HEK293 (cell line): ENCODE data around the gene AFF3.

Experiments used
- CTCF ChIA-PET: fragments of 350-600 bp; formaldehyde crosslinking; extraction: SDS; loops from one replicate; lab custom pipeline; 2021; ENCODE audit warnings: antibody characterized with exemption; lab: Yijun Ruan, JAX
- POLR2A ChIA-PET: fragments of 300-600 bp; formaldehyde crosslinking; extraction: SDS; loops from one replicate; lab custom pipeline; 2020; ENCODE audit warnings: antibody characterized with exemption, inconsistent platforms; lab: Yijun Ruan, JAX
- H3K27ac ChIP-seq: fragments of 200-500 bp; sonication (Bioruptor generic); 2 replicates; pipeline ENCODE4 v1.5.1; 2014; ENCODE audit warnings: low read depth, low read length, control low read depth, inconsistent platforms; ENCODE audit errors: extremely low read depth
- H3K36me3 ChIP-seq, 2 experiments: fragments of 200-500 bp in 1 of 2; sonication (Bioruptor generic) in 1 of 2; 1 replicate in 1 of 2; 2 replicates in 1 of 2; pipeline ENCODE4 v1.5.1; 2014 to 2017; ENCODE audit warnings: inconsistent platforms in 2 of 2, low read length in 2 of 2; ENCODE audit not compliant: control insufficient read depth in 2 of 2, insufficient read depth in 1 of 2
- H3K4me1 ChIP-seq: fragments of 200-500 bp; sonication (Bioruptor generic); 2 replicates; pipeline ENCODE4 v1.5.1; 2014; ENCODE audit warnings: mild to moderate bottlenecking, low read length, inconsistent platforms; ENCODE audit not compliant: control insufficient read depth, insufficient read depth
- H3K4me3 ChIP-seq: 2 replicates; pipeline ENCODE4 v1.5.1; 2011; ENCODE audit warnings: low read depth, mild to moderate bottlenecking, control low read depth, low read length, moderate library complexity
- H3K9me3 ChIP-seq: fragments of 200-500 bp; sonication (Bioruptor generic); 2 replicates; pipeline ENCODE4 v1.5.1; 2014; ENCODE audit warnings: low read depth, low read length, inconsistent platforms; ENCODE audit not compliant: control insufficient read depth, insufficient read depth
- KLF8 ChIP-seq: fragments of 450-650 bp; formaldehyde crosslinking; IDR thresholded peaks from 2 replicates; pipeline ENCODE4 v1.5.1; 2016; ENCODE audit warnings: missing biosample characterization, missing genetic modification characterization
- SCRT1 ChIP-seq: fragments of 450-650 bp; formaldehyde crosslinking; IDR thresholded peaks from 2 replicates; pipeline ENCODE4 v1.5.1; 2016; ENCODE audit warnings: missing biosample characterization, missing genetic modification characterization, borderline replicate concordance
- TCF7L2 ChIP-seq: IDR thresholded peaks from 2 replicates; pipeline ENCODE4 v1.6.1; 2011; ENCODE audit warnings: low read depth, mild to moderate bottlenecking, inconsistent platforms, low read length, moderate library complexity, borderline replicate concordance
- ZBTB20 ChIP-seq: fragments of 450-650 bp; formaldehyde crosslinking; IDR thresholded peaks from 2 replicates; pipeline ENCODE4 v1.5.1; 2016; ENCODE audit warnings: missing biosample characterization, missing genetic modification characterization
- ZFP3 ChIP-seq: fragments of 450-650 bp; formaldehyde crosslinking; IDR thresholded peaks from 2 replicates; pipeline ENCODE4 v1.5.1; 2016; ENCODE audit warnings: low read depth, missing biosample characterization, missing genetic modification characterization
- ZFP41 ChIP-seq: fragments of 450-650 bp; formaldehyde crosslinking; IDR thresholded peaks from 2 replicates; pipeline ENCODE4 v1.5.1; 2016; ENCODE audit warnings: missing biosample characterization, missing genetic modification characterization, borderline replicate concordance
- ZNF112 ChIP-seq: fragments of 450-650 bp; formaldehyde crosslinking; IDR thresholded peaks from 2 replicates; pipeline ENCODE4 v1.5.0; 2017; ENCODE audit warnings: missing biosample characterization, missing genetic modification characterization
- ZNF157 ChIP-seq: fragments of 450-650 bp; formaldehyde crosslinking; IDR thresholded peaks from 2 replicates; pipeline ENCODE4 v1.5.1; 2016; ENCODE audit warnings: missing biosample characterization, missing genetic modification characterization
- ZNF16 ChIP-seq: fragments of 450-650 bp; formaldehyde crosslinking; IDR thresholded peaks from 2 replicates; pipeline ENCODE4 v1.5.1; 2016; ENCODE audit warnings: low read depth, missing biosample characterization, missing genetic modification characterization
- ZNF2 ChIP-seq: fragments of 450-650 bp; formaldehyde crosslinking; IDR thresholded peaks from 2 replicates; pipeline ENCODE4 v1.5.1; 2016; ENCODE audit warnings: missing biosample characterization, missing genetic modification characterization
- ZNF24 ChIP-seq: fragments of 450-650 bp; formaldehyde crosslinking; IDR thresholded peaks from 2 replicates; pipeline ENCODE4 v1.5.1; 2016; ENCODE audit warnings: missing biosample characterization, missing genetic modification characterization
- ZNF274 ChIP-seq, 2 experiments: fragments of 200-500 bp in 1 of 2; fragments of 450-650 bp in 1 of 2; sonication (Bioruptor generic) in 1 of 2; formaldehyde crosslinking in 1 of 2; IDR thresholded peaks; 2 replicates each; pipeline versions ENCODE4 v1.5.1 to v1.6.1; 2014 to 2016; ENCODE audit warnings: borderline replicate concordance in 1 of 2, inconsistent platforms in 1 of 2, low read length in 1 of 2, missing biosample characterization in 1 of 2, missing genetic modification characterization in 1 of 2
- ZNF391 ChIP-seq: fragments of 450-650 bp; formaldehyde crosslinking; IDR thresholded peaks from 2 replicates; pipeline ENCODE4 v1.5.1; 2016; ENCODE audit warnings: low read depth, missing biosample characterization, missing genetic modification characterization, borderline replicate concordance
- ZNF394 ChIP-seq: fragments of 450-650 bp; formaldehyde crosslinking; IDR thresholded peaks from 2 replicates; pipeline ENCODE4 v1.5.1; 2016; ENCODE audit warnings: missing biosample characterization, missing genetic modification characterization, mild to moderate bottlenecking, moderate library complexity, borderline replicate concordance
- ZNF514 ChIP-seq: fragments of 450-650 bp; formaldehyde crosslinking; IDR thresholded peaks from 2 replicates; pipeline ENCODE4 v1.5.1; 2016; ENCODE audit warnings: missing biosample characterization, missing genetic modification characterization
- ZNF521 ChIP-seq: fragments of 450-650 bp; formaldehyde crosslinking; IDR thresholded peaks from 2 replicates; pipeline ENCODE4 v1.5.1; 2017; ENCODE audit warnings: missing biosample characterization, mild to moderate bottlenecking, missing genetic modification characterization
- ZNF548 ChIP-seq: fragments of 450-650 bp; formaldehyde crosslinking; IDR thresholded peaks from 2 replicates; pipeline ENCODE4 v1.5.1; 2016; ENCODE audit warnings: missing biosample characterization, missing genetic modification characterization
- ZNF561 ChIP-seq: fragments of 450-650 bp; IDR thresholded peaks from 2 replicates; pipeline ENCODE4 v1.5.1; 2018; ENCODE audit warnings: missing biosample characterization, missing genetic modification characterization, borderline replicate concordance
- ZNF585B ChIP-seq: fragments of 450-650 bp; formaldehyde crosslinking; IDR thresholded peaks from 2 replicates; pipeline ENCODE4 v1.5.1; 2016; ENCODE audit warnings: missing biosample characterization, missing genetic modification characterization
- ZNF629 ChIP-seq: fragments of 450-650 bp; formaldehyde crosslinking; IDR thresholded peaks from 2 replicates; pipeline ENCODE4 v1.5.1; 2017; ENCODE audit warnings: missing biosample characterization, missing genetic modification characterization
- ZNF768 ChIP-seq: fragments of 450-650 bp; formaldehyde crosslinking; IDR thresholded peaks from 2 replicates; pipeline ENCODE4 v1.5.1; 2018; ENCODE audit warnings: missing biosample characterization, mild to moderate bottlenecking, missing genetic modification characterization
- ZSCAN30 ChIP-seq: fragments of 450-650 bp; IDR thresholded peaks from 2 replicates; pipeline ENCODE4 v1.5.1; 2018; ENCODE audit warnings: missing biosample characterization, mild to moderate bottlenecking, missing genetic modification characterization, moderate library complexity
- TF ChIP-seq, protein P1 (sequence below): fragments of 450-650 bp; formaldehyde crosslinking; IDR thresholded peaks from 2 replicates; pipeline ENCODE4 v1.5.1; 2016; ENCODE audit warnings: missing biosample characterization, missing genetic modification characterization
- TF ChIP-seq, protein P2 (sequence below): fragments of 450-650 bp; formaldehyde crosslinking; IDR thresholded peaks from 2 replicates; pipeline ENCODE4 v1.5.1; 2016; ENCODE audit warnings: missing biosample characterization, missing genetic modification characterization
- TF ChIP-seq, protein P3 (sequence below): fragments of 450-650 bp; formaldehyde crosslinking; IDR thresholded peaks from 2 replicates; pipeline ENCODE4 v1.5.1; 2016; ENCODE audit warnings: missing biosample characterization, missing genetic modification characterization, low read depth
- TF ChIP-seq, protein P4 (sequence below): fragments of 450-650 bp; formaldehyde crosslinking; IDR thresholded peaks from 2 replicates; pipeline ENCODE4 v1.5.1; 2016; ENCODE audit warnings: missing biosample characterization, missing genetic modification characterization

AFF3 gene

DNA sequence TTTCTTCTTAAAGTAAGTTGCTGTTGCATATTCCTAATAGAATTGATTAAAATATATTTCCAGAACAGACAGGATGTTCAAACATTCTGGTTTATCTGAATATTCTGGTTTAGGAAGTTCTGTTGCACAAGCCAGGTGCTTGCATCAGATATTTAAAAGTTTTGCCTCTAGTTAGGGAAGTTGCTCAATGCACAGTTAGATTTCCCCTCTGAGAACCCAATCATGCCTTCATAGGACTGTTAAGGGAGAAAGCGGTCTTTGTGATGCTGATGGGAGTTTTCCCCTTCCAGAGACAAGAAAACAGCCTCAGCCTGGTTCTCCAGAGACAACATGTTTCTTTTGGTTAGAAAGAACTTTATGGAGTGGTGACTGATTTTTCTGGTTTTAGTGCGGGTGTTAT is 587.0 kb downstream of the AFF3 start:
- Histone ChIP-seq H3K27ac (no peak overlapping the region), H3K9me3 (no peaks in the 10 kb centered on the region), H3K36me3 (peaks cover 0 to 20% of the 10 kb centered on the region in 2 experiments; a peak in 2 of 3 replicates), H3K4me3 (no peak overlapping the region), H3K4me1 (no peaks in the 10 kb centered on the region)
- CTCF ChIA-PET: no interaction called here
- TF ChIP-seq ZNF629 (tag by site-specific recombination) (no peak), ZNF24 (tag by site-specific recombination) (no peak), ZNF585B (tag by site-specific recombination) (no peak), ZNF157 (tag by site-specific recombination) (no peak), ZNF561 (tag by site-specific recombination) (no peak), SCRT1 (tag by site-specific recombination) (no peak), ZNF514 (tag by site-specific recombination) (no peak), ZBTB20 (tag by site-specific recombination) (no peak), ZNF112 (no peak), ZNF391 (tag by site-specific recombination) (no peak), ZNF521 (tag by site-specific recombination) (no peak)
- TF ChIP-seq, protein P1, sequence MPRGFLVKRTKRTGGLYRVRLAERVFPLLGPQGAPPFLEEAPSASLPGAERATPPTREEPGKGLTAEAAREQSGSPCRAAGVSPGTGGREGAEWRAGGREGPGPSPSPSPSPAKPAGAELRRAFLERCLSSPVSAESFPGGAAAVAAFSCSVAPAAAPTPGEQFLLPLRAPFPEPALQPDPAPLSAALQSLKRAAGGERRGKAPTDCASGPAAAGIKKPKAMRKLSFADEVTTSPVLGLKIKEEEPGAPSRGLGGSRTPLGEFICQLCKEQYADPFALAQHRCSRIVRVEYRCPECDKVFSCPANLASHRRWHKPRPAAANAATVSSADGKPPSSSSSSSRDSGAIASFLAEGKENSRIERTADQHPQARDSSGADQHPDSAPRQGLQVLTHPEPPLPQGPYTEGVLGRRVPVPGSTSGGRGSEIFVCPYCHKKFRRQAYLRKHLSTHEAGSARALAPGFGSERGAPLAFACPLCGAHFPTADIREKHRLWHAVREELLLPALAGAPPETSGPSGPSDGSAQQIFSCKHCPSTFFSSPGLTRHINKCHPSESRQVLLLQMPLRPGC: no peak
- POLR2A ChIA-PET: no interaction called here

DNA sequence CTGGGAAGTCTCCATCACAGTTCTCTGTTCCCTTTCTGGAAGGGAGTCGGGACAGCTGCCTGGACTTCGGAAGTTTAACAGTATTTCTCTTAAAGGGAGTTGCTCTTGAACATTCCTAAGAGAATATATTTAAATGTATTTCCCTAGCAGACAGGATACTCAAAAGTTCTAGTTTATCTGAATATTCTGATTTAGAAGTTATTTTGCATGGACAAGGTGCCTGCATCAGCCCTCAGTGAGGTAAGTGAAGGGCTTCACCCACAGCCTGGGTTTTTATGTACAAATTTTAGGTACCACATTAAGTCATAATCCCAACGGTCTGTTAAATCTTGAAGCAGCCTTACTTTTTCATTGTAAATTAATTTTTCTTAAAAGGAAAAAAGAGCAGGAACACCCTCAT is 587.5 kb downstream of the AFF3 start:
- Histone ChIP-seq H3K4me3 (no peak overlapping the region), H3K36me3 (peaks cover 0 to 20% of the 10 kb centered on the region in 2 experiments; a peak in 2 of 3 replicates), H3K4me1 (no peaks in the 10 kb centered on the region), H3K27ac (no peak overlapping the region), H3K9me3 (no peaks in the 10 kb centered on the region)
- TF ChIP-seq ZNF548 (tag by site-specific recombination) (no peak), ZSCAN30 (tag by site-specific recombination) (no peak), ZFP3 (tag by site-specific recombination) (no peak), ZNF16 (tag by site-specific recombination) (no peak), ZNF768 (tag by site-specific recombination) (no peak), SCRT1 (tag by site-specific recombination) (no peak), ZNF274 (IDR thresholded peaks at IDR 0.05; ENCODE audit: low read length) (no peak), ZNF274 (tag by site-specific recombination; IDR thresholded peaks at IDR 0.05; ENCODE audit: borderline replicate concordance) (no peak), ZFP41 (tag by site-specific recombination) (no peak)
- CTCF ChIA-PET: no interaction called here
- POLR2A ChIA-PET: no interaction called here

DNA sequence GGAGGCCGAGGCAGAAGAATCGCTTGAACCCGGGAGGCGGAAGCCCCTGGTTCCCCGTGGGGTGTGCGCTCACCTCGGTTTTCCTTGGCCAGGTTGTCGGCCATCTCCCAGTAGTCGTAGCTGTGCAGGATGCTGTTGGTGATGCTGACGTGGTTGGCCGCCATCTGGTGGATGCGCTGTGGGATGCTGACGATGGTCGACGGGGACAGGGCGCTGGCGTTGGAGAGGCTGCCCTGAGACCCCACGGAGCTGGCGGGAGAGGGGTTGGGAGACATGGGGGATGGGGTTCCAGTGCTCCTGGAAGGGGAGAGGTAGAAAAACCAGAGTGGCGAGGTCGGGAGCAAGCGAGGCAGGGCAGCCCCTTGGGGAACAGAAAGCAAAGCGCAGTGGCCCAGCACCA is 588.2 kb downstream of the AFF3 start:
- ChIA-PET POLR2A (no interaction called here), CTCF (interaction anchor here (0.6 kb wide), 1 partner anchor 863 kb away, joined by 3 read pairs; the partner anchor contains the start of gene CHST10)
- no peak overlapping the region for H3K4me3 ChIP-seq
- no peaks in the 10 kb centered on the region for H3K4me1 ChIP-seq
- peaks cover 0 to 20% of the 10 kb centered on the region in 2 experiments; a peak in 2 of 3 replicates for H3K36me3 ChIP-seq
- H3K27ac ChIP-seq: no peak overlapping the region
- H3K9me3 ChIP-seq: no peaks in the 10 kb centered on the region
- TF ChIP-seq ZNF394 (tag by site-specific recombination): no peak
- TF ChIP-seq, protein P2, sequence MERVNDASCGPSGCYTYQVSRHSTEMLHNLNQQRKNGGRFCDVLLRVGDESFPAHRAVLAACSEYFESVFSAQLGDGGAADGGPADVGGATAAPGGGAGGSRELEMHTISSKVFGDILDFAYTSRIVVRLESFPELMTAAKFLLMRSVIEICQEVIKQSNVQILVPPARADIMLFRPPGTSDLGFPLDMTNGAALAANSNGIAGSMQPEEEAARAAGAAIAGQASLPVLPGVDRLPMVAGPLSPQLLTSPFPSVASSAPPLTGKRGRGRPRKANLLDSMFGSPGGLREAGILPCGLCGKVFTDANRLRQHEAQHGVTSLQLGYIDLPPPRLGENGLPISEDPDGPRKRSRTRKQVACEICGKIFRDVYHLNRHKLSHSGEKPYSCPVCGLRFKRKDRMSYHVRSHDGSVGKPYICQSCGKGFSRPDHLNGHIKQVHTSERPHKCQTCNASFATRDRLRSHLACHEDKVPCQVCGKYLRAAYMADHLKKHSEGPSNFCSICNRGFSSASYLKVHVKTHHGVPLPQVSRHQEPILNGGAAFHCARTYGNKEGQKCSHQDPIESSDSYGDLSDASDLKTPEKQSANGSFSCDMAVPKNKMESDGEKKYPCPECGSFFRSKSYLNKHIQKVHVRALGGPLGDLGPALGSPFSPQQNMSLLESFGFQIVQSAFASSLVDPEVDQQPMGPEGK (tag by site-specific recombination): no peak
- TF ChIP-seq, protein P3, sequence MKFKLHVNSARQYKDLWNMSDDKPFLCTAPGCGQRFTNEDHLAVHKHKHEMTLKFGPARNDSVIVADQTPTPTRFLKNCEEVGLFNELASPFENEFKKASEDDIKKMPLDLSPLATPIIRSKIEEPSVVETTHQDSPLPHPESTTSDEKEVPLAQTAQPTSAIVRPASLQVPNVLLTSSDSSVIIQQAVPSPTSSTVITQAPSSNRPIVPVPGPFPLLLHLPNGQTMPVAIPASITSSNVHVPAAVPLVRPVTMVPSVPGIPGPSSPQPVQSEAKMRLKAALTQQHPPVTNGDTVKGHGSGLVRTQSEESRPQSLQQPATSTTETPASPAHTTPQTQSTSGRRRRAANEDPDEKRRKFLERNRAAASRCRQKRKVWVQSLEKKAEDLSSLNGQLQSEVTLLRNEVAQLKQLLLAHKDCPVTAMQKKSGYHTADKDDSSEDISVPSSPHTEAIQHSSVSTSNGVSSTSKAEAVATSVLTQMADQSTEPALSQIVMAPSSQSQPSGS (tag by site-specific recombination): no peak
- no peak for TF ChIP-seq ZNF2 (tag by site-specific recombination)
- TF ChIP-seq KLF8 (tag by site-specific recombination): no peak
- no peak for TF ChIP-seq TCF7L2
- no peak for TF ChIP-seq ZSCAN30 (tag by site-specific recombination)
- TF ChIP-seq, protein P4, sequence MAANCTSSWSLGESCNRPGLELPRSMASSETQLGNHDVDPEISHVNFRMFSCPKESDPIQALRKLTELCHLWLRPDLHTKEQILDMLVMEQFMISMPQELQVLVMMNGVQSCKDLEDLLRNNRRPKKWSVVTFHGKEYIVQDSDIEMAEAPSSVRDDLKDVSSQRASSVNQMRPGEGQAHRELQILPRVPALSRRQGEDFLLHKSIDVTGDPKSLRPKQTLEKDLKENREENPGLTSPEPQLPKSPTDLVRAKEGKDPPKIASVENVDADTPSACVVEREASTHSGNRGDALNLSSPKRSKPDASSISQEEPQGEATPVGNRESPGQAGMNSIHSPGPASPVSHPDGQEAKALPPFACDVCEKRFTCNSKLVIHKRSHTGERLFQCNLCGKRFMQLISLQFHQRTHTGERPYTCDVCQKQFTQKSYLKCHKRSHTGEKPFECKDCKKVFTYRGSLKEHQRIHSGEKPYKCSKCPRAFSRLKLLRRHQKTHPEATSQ (tag by site-specific recombination): no peak
